Bronchial epithelial cell (primary cell): ENCODE data around the gene CX3CL1. TPM values are rescaled to one million over a fixed set of nuclear protein-coding genes. Genes with fewer than 3 reads are reported as not detected.

ENCODE experiments used
- DNase-seq: peaks from one replicate; pipeline ENCODE4 v3.0.0-alpha.2; 2010; ENCODE audit warnings: low read depth
- FAIRE-seq: peaks from 2 replicates; lab custom pipeline; 2011; peaks lifted over from hg19 to GRCh38; lab: Jason Lieb, UNC
- H3K27me3 ChIP-seq: 2 replicates; pipeline ENCODE4 v1.5.1; 2011; ENCODE audit warnings: low read length; ENCODE audit not compliant: control insufficient read depth, insufficient read depth
- H3K36me3 ChIP-seq: 2 replicates; pipeline ENCODE4 v1.5.1; 2011; ENCODE audit warnings: low read length; ENCODE audit not compliant: control insufficient read depth, insufficient read depth
- H3K4me3 ChIP-seq: 2 replicates; pipeline ENCODE4 v1.5.1; 2011; ENCODE audit warnings: mild to moderate bottlenecking, low read depth, low read length, control low read depth
- total RNA-seq: library from RNA; depleted of rRNA; stranded (reverse); fragments of >200 nt; gene quantifications from 2 replicates; pipeline ENCODE4 v1.2.1, GENCODE V29; 2014
- TF ChIP-seq, protein P1 (sequence below): IDR thresholded peaks from 2 replicates; pipeline ENCODE4 v1.5.1; 2011; ENCODE audit warnings: mild to moderate bottlenecking, moderate library complexity, low read length, control low read depth, inconsistent platforms; ENCODE audit not compliant: insufficient read depth, severe bottlenecking

The CX3CL1 gene
- total RNA-seq, 1 donor from 2014 or later, result not detected

DNA sequence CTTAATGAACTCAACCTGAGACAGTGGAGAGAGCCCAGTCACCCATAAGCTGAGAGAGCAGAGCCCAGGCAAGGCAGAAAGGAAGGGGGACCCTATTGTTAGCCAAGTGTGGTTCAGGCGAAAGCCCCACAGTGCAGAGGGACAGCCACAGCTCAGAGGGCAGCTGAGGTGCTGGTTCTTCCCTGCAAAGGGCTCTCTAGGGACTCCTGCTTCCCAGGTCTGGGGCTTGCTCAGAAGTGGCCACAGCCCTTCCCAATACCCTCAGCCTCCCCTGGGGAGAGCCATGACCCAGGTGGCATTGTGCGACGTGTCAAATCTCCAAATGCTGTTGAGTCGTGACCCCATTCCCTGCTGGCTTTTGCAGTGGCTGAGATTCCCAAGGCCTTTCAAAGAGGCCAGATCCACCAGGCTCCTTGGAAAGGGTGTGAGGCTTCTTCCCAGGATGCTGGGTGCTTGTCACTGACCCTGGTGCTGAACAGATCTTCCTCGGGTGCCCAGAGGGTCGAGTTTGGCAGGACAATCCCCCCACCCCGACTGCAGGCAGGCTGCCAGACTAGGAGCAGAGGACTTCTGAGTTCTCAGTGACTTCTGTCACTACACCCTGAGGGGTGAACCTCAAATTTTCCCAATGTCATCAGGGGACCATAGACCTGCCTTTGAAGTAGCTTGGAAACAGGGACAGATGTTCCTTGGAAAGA is 29.8 kb downstream of the CX3CL1 start:
- Histone ChIP-seq H3K27me3 (peaks cover 4% of the 10 kb centered on the region), H3K4me3 (no peak overlapping the region), H3K36me3 (no peaks in the 10 kb centered on the region)
- no peak for DNase-seq
- TF ChIP-seq, protein P1, sequence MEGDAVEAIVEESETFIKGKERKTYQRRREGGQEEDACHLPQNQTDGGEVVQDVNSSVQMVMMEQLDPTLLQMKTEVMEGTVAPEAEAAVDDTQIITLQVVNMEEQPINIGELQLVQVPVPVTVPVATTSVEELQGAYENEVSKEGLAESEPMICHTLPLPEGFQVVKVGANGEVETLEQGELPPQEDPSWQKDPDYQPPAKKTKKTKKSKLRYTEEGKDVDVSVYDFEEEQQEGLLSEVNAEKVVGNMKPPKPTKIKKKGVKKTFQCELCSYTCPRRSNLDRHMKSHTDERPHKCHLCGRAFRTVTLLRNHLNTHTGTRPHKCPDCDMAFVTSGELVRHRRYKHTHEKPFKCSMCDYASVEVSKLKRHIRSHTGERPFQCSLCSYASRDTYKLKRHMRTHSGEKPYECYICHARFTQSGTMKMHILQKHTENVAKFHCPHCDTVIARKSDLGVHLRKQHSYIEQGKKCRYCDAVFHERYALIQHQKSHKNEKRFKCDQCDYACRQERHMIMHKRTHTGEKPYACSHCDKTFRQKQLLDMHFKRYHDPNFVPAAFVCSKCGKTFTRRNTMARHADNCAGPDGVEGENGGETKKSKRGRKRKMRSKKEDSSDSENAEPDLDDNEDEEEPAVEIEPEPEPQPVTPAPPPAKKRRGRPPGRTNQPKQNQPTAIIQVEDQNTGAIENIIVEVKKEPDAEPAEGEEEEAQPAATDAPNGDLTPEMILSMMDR, result no peak
- no peak for FAIRE-seq

GRCh38 chr16:57403965-57404817 is 31.9 kb downstream of the CX3CL1 start, which contains the start of gene CCL17:
Gene CCL17, plus strand, starts transcription at chr16:57404767. Its CDS starts 9,166 bp downstream, at chr16:57413933.
- Histone ChIP-seq H3K27me3 (peaks cover 3% of the 10 kb centered on the region), H3K4me3 (no peak within 1 kb of the TSS), H3K36me3 (no peaks in the 10 kb centered on the region)
- TF ChIP-seq, protein P1, result no peak
- DNase-seq, result no peak
- FAIRE-seq, result no peak

- DNase-seq (no peak), FAIRE-seq (no peak)
- no peak overlapping the region for H3K4me3 ChIP-seq
- H3K27me3 ChIP-seq, result peaks cover 3% of the 10 kb centered on the region
- no peaks in the 10 kb centered on the region for H3K36me3 ChIP-seq
- TF ChIP-seq, protein P1, result no peak
Observed at GRCh38 chr16:57405097-57405496, 32.8 kb downstream of the CX3CL1 start.

GRCh38 chr16:57406881-57407280 is 34.6 kb downstream of the CX3CL1 start:
- peaks cover 3% of the 10 kb centered on the region for H3K27me3 ChIP-seq
- H3K36me3 ChIP-seq, result no peaks in the 10 kb centered on the region
- TF ChIP-seq, protein P1, result no peak
- no peak for DNase-seq
- no peak overlapping the region for H3K4me3 ChIP-seq
- FAIRE-seq, result no peak

GRCh38 chr16:57407521-57408353 is 35.4 kb downstream of the CX3CL1 start:
- H3K27me3 ChIP-seq, result peaks cover 3% of the 10 kb centered on the region
- DNase-seq, result no peak
- TF ChIP-seq, protein P1, result no peak
- H3K36me3 ChIP-seq, result no peaks in the 10 kb centered on the region
- H3K4me3 ChIP-seq, result no peak overlapping the region
- FAIRE-seq, result peak; percentile 7
